SK-N-DZ (cell line): Measurements from ENCODE around the gene COMMD1.
"Not testable (repeated sequence)": the region's sequence is repeated elsewhere in the genome, so short reads cannot be mapped to it uniquely, and the experiment has no call there.

Experiments
- DNase-seq: peaks from one replicate; pipeline ENCODE4 v3.0.0-alpha.2; 2015; ENCODE audit warnings: low spot score

The COMMD1 gene

DNA sequence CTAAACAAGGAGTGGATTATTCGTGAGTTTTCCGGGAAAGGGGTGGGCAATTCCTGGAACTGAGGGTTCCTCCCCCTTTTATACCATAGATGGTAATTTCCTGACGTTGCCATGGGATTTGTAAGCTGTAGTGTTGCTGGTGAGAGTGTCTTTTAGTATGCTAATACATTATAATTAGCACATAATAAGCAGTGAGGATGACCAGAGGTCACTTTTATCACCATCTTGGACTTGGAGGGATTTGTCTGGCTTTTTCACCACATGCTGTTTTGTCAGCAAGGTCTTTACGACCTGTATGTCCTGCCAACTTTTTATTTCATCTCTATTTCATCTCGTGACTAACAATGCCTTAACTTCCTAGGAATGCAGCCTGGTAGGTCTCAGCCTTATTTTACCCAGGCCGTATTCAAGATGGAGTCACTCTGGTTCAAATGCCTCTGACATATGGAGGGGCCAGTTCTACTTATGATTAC lies 165.7 kb downstream of the COMMD1 start:
- DNase-seq: no peak

DNA sequence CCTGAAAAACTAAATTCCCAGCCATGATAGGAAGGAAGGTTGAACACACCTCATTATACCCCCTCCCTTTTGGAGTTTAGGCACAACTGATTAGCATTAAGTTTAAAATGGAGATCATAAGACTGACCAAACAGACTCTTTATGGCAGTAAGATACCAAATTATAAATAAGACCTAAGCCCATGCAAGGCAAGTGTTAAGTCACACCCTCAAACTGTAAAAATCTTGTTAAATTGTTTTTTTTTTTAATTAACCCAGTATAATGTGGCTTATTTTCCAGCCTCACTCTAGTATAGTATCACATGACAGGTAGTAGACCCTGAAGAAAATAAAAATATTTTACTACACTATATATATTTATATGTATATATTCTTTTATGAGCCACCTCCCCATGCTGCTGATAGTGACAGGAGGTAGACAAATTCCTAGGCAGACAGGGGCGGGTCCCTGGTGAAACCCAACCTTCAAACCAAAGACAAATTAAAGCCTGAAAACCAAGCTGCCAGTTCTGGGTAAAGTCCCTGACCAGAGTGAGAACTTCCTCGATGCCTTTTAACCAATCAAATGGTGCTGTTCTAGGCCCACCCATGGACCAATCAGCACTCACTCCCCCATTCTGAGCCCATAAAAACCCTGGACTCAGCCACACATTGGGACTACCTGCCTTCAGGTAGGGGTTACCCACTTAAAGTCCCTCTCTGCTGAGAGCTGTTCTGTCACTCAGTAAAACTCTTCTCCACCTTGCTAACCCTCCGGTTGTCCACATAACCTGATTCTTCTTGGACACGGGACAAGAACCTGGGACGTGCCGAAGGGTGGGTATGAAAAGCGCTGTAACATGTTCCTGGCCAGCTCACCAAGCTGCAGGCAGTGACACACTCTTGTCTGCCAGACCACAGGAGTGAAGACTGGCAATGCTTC lies 166.5 kb downstream of the COMMD1 start:
- DNase-seq: no peak

DNA sequence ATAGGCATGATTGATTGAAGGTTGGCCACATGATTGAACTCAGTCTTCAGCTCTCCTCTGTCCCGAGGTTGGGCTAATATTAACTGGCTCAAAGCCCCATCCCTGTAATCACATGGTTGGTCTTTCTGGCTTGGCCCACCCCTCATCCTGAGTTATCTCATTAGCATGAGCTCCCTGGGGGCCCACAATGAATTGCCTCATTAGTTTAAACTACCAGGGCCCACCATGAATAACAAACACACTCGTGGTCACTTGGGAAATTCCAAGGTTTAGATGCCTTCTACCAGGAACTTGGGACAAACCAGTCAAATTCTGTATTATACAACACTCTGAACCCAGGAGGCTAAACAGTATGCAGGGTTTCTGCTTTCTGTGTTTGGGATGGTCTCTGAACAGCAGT lies 168.8 kb downstream of the COMMD1 start:
- no peak for DNase-seq

DNA sequence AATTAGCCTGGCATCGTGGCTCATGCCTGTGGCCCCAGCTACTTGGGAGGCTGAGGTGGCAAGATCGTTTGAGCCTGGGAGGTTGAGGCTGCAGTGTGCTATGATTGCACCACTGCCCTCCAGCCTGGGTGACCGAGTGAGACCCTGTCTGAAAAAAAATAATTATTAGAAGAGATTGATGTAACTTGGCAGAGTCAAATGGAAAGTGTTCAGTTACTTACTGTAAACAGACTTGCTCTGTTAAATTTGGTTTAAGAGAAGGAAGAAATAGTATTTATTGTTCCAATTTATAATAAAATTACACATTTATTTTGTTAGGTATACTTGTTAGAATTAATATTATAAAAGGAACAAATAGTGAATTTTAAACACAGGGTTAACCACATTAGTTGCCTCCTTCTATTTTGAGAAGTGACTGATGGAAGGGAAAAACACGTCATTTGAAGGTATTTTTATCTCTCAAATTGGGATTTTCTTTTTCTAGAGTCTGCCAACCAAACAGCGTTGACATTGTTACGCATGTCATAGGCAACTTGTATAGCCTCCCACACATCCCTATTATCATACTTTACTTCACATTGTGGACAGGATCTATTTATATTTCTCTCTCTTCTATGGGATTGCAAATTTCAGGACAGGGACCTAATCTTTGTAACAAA lies 171.6 kb downstream of the COMMD1 start:
- DNase-seq: no peak

DNA sequence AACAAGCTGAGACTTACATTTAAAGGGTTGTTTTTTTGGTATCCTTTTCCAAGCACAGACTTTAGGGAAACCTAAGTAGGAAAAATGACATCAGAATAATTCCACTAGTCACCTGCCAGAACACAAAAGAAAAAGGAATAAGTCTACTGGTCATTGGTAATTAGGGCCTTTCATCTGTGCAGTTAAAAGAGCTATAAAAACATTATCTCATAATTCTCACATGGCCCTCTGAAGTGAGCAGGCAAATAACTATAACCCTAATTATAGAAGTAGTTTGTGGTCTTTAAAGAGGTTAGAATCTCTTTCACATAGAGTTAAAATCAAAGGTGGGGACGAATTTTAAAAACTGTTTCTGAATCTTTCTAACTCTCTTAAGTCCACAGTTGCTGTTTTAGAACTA lies 179.3 kb downstream of the COMMD1 start:
- DNase-seq: no peak

DNA sequence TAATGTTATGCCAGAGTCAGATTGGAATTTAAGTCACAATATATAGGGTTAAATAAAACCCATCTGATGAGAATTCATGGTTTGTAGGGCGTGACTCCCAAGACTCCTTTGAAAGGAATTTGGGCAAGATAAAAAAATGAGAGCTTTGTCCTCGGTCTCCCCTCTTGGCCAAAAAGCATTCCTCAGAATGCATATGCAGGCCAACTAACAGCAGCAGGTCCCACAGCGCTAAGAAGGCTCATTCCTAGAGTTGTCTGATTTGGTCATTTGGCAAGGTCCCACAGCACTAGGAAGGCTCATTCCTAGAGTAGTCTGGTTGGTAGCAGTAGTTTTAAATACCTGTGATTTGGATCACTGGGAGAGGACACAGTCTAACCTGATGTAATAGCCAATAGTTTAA lies 184.2 kb downstream of the COMMD1 start:
- no peak for DNase-seq

DNA sequence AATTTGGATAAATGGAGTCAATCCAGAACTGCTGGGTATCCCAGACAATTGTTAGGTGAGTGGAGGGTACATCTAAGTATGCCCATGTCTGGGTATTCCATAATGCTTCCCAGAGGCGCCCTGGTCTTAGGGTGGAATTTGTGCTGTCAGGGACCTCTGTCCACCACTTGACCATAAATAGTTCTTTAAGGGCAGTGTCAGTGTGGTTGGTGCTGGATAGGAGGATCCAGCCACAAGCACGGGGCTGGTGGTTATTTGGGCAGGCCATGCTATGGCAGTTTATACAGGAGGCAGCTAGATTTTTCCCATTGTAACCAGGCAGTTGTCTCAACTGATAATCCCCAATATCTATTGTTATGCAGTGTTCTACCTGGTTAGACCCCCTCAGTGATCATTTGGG lies 186.0 kb downstream of the COMMD1 start:
- no peak for DNase-seq

DNA sequence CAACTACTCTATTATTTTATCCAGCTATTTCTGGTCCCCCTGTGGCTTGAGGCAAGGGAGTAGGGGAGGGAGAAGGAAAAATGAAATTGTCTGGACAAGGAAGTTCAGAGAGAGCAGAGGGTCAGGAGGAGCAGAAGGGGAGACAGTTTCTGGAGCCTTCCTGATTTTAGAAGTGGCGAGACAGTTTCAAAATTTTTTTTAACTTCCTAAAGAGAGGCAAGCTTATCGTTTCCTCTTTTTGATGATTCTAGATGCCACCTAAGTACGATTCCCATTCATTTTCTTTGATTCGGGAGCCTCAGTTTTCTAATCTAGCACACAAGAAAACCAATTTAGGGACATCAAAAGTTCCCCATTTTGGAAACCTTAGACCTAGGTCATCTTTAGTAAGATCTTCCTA lies 193.6 kb downstream of the COMMD1 start:
- DNase-seq: no peak

DNA sequence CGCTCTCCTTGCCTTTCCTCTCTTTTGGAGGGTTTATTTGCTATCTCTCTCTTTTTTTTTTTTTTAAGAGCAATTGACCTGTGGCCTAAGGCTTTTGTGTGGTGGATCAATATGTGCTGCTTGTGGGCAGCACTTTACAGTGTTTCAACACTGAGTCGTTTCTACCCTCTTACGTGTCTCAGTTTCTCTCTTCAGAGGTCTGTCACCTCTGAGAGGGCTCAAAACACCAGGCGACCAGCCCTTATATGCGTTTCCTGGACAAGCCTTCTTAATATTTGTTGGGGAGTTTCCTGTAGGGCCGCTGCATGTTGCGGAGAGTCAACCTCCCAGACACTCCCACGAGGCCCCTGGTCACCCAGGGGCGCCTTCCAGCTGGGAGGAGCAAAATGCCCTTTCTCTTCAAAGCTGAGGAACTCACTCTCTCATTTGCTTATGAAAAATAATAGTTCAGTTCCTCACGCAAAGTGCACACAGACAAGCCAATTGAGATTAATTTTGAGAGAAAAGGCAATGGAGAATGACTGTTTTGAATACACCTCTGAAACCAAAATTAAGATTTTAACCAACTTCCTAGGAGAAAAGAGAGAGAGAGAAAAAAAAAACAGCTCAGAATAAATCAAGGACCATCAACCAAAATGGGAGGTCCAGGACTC lies 194.2 kb downstream of the COMMD1 start:
- no peak for DNase-seq

DNA sequence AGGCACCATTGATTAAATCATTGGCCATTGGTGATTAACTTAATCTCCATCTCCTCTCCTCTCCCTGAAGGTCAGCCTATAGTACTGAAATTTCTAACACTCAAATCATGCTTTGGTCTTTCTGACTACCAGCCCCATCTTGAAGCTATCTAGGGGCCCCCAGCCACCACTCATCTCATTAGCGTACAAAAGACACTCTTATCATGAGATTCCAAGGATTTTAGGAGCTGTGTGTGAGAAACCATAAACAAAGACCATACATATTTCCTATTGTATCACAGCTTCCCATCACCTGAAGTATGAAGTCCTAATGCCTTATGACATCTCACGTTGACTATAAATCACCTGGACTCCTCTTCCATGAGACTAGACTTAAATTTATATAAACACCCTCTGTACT lies 196.4 kb downstream of the COMMD1 start:
- DNase-seq: no peak

DNA sequence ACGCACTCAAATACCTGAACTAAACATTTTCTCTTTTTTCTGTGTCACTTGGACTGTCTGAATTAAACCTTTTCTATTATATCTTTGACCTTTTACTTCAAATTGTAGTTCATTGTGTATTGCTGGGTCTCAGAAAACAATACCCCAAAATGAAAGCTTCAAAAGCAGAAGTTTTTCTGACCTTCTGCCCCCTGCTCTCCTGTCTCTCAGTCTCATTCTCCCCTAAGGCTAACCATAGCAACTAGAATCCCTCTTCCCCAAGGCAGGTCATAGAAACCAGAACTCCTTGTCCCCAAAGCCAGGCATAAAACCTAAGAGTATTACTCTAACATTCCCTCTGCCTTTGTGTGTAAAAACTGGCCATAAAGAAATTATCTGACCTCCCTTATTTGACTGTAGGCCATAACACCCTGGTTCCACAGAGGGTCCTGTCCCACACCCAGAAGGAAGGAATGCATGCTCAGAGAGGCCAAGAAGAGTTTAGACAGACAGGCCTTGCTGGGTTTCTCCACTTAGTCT lies 197.0 kb downstream of the COMMD1 start:
- no peak for DNase-seq

DNA sequence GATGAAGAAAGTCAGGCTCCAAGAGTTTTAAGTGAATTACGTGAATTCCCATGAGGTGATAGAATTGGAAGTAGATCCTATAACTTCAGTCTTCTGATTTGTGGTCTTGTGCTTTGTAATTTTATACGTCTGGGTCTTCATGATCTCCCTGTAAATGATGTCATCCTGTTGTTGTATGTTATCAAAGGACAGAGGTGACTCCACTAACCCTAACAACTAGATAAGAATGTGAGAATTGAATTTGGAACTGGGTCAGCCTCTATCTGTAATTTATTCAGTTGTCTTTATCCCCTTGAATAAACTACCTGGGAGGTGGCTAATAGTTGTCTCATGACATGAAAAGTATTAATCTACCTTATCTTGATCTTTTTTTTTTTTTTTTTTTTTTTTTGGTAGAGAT lies 204.1 kb downstream of the COMMD1 start:
- no peak for DNase-seq

DNA sequence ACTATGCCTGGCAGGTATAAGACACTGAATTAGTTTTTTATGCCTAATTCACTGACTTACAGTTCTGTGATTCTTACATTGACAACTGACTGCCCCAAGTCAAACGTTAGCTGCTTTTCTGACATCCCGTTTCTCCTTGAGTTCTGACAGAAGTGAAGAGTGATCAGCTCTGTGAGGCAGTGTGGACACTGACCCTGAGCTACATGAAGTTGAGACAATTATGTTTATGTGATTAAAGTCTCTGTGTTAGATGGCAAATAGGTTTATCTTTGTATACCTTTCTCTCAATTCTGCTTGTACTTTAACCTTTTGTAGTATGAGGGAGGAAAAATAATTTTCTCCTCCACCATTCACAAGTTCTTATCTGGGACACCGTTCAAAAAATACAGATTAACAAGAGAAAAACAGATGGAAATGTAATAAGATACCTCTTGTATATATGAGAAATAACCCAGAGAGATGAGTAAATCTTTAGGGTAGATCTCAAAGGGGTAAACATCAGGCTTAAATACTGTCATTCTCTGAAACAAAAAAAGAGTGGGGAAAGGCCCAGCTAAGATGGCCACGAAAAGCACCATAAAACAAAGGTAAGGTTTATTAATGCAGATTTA lies 205.0 kb downstream of the COMMD1 start:
- DNase-seq: no peak

DNA sequence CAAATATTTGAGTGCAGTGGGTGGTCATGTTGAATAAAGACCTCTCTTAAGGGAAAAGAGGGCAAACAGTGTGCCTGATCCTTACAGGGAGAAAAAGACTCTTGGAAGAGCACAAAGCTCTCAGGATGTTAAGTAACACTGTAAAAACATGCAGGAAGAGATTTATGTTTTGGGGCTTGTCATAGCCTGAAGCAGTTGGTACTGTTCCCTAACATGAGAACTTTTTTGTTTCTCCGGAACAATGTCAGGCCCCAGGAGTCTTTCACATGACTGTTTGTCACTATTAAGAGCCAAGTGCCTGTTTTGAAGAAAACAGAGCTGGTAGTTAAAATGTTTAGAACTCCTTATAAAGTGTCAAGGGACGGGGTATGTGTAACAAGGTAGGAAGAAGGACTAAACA lies 206.7 kb downstream of the COMMD1 start:
- DNase-seq: no peak

DNA sequence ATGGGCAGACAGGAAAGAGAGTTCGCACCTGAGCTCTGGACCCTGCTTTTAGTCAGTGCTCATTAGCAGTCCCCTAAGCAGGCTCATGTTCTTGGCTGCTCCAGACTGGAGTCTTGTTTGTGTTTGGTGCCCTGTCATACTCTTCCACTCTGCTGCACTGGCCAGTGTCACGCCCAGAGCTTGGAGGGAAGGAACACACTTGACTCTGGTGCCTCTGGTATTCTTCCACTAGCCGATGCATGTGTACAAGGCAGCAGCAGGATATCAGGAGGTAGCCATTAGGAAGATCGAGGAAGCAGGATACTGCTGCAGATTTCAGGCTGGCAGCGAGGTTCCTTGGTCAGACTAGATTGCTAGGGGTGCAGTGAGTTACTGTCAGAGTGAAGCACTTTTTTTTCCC lies 209.1 kb downstream of the COMMD1 start:
- DNase-seq: peak; percentile 41

DNA sequence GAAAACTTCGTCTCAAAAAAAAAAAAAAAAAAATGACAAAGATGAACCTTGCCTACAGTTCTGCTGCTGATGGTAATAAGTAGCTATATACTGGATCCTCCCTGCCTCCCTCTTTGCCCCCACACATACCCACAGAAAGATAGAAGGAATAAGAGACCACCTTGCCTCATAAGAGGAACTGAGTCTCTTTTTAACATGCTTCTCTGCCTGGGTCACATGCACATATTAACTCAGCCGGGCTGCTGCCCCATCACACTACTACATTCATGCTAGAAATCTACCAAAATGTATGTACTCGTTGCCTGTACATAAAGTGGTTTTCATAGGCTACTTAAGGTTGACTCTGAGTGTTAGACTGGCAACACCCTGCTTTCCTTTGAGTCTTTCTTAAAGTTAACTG lies 211.5 kb downstream of the COMMD1 start:
- DNase-seq: no peak

DNA sequence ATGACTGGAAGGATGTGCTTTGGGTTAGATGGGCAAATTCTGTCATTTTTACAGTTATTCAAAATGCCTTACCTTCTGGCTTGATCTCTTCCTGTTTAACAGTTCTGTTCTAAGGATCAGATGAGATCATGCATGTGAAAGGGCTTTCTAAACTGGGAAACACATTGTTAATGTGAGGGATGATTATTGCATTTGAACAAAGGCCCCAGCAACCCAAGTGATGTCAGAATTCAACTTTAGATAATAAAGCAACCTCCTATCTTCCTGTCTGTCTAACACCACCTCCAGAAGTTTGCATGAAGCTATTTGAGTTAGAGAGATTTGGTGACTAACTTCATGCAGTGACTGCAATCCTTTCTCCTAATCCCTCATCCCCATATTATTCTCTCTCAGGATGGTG lies 212.7 kb downstream of the COMMD1 start:
- DNase-seq: no peak

DNA sequence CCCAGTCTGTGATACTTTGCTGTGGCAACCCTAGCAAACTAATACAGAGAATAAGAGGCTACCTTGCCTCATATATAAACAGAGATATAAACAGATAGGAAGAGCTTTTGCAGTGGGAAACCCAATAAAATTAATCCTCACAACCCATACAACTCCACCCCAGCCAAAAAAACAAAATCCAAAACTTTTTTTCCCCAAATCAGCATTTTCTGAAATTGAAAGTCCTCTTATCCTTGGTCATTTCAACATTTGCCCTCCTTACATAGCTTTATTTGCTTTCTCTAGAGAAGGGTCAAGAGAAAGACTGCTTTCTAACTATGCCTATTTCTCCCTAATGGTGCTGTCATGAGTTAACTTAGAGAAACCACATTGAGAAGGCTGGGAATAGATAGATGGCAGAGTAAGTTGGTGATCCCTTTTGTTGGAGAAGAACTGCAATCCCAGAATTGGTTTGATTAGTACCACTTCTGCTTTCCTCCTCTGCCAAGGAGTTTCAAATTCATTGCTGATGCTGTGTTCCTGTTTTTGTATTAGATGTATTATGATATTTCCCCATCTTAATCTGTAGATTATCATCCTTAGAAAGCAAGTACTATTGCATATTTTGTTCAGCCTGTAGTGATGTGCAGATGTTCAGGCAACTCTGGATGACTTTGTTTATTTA lies 214.0 kb downstream of the COMMD1 start:
- DNase-seq: no peak

DNA sequence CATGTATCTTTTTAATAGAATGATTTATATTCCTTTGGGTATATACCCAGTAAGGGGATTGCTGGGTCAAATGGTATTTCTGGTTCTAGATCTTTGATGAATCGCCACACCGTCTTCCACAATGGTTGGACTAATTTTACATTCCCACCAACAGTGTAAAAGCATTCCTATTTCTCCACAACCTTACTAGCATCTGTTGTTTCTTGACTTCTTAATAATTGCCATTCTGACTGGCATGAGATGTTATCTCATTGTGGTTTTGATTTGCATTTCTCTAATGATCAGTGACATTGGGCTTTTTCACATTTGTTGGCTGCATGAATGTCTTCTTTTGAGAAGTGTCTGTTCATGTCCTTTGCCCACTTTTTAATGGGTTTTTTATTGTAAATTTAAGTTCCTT lies 220.8 kb downstream of the COMMD1 start:
- not testable (repeated sequence) for DNase-seq

DNA sequence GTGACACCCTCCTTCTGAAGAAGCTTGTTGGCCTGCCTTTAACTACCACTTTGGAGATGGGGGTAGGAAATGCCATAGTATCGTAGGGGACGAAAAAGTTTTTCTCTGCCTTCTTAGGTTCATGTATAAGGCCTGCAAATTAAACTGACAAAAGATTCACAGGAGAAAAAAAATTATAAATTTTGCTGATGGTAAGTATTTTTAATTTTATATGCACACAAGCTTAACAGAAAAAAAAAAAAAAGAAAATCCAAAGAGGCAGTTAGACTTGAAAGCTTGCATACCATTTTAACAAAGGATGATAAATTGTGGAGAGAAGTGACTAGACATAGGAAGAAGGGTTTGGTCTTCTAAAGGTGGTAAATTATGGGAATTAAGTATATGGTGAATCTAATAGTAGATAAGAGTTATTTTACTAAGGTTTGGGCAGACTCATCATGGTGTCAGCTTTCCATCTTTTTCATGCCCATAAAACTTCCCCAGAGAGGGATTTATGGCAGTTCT lies 227.9 kb downstream of the COMMD1 start:
- DNase-seq: no peak
